Stimulated activated CD8-positive, alpha-beta memory T cell treated with anti-CD3 and anti-CD28 coated beads, Interleukin-15, amount 100 ng/mL, for 4 hours (primary cell): ENCODE data around the gene ARHGEF7.

Experiments
- DNase-seq, 2 donors: peaks; one replicate each; pipeline ENCODE4 v3.0.0-alpha.2; 2020; ENCODE audit warnings: low read depth in 2 of 2

ARHGEF7 gene

DNA sequence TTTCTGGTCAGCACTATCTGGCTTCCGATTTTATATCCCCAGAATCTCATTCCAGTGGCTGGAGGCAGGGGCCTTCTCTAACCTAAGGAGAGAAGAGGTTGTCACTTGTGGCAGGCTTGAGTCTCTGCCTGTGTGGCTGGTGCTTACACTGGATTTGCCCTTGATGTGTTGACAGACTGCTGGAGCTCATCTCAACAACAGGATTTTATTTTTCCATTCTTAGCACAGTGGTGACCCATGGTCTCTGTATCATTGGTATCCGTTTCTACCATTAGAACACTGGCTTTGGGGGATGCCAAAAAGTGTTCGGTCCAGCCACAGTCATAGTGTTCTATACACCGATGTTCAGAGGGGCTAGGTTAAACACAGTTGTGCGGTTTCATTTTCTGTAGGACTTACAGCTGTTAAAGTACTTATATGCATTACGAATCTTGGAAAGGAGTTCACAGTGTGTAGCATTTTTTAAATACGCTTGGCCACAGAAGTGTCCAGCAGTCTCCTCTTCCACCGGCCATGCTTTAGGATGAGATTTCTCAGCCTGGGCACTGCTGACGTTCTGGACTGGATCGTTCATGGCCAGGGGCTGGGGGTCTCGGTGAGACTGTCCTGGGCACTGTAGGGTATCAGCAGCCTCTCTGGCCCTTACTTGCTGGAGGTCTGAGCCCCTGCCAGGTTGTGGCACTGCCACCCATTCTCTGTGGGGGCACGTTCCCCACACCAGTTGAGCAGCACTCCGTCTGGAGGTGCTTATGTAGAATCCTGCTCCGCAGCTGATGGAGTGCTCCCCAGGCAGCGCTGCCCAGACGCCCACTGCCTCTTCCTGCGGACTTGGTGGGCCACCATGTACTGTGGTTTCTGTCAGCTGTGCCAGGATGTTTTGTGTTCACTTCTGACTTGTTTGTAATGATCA, 163.9 kb downstream of the ARHGEF7 start:
- no peak for DNase-seq

DNA sequence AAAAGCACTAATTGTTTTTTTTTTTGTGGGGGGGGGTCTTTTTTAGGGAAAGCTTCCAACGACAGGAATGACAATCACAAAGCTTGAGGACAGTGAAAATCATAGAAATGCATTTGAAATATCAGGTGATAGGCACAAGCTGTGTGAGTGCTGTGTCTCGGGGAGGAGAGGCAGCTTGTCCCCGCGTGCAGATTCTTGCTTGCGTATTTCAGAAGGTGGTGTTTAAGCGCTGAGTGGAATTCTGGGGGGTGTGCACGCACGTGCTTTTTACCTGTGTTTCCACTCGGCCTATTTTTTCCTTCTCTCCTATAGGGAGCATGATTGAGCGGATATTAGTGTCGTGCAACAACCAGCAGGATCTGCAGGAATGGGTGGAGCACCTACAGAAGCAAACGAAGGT, 165.1 kb downstream of the ARHGEF7 start:
- DNase-seq, result no peak

DNA sequence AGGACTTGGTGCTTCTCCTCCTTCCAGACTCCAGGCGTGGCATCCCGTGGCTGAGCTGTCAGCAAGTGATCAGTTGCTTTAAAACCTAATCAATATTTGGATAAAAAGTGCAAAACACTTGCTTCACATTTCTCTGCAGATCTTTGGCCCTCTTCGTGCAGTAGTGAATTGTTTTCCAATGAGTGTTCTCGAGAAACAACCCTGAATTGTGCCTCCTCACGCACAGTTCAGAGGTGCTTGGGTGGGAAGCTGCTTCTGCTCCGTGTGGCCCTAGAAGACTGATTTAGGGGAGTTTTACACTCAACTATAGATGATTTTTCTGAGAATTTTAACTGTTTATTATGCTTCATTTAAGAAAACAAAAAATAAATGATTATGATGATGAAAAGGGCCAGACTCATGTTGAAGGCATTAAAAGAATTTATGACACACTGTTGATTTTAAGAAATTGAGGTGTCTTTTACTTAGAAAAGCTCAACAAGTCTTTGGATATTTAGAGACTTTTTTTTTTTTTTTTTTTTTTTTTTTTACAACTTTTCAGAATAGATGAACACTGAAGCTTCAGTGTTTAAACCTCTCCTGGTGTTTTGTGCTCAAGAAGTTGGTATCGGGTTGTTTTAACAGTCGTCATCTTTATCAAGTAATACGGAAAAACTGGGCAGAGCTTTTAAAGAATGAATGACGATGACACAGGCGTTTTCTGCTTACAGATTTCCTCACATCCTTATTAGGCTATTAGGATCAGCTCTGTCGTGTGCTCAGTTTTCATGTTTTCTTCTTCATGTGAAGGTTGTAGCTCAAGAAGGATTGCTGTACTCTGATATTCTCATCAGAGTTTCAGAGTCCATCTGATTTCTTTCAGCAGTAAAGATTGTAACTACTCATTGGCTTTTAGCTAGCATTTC, 165.8 kb downstream of the ARHGEF7 start:
- DNase-seq, result no peak

DNA sequence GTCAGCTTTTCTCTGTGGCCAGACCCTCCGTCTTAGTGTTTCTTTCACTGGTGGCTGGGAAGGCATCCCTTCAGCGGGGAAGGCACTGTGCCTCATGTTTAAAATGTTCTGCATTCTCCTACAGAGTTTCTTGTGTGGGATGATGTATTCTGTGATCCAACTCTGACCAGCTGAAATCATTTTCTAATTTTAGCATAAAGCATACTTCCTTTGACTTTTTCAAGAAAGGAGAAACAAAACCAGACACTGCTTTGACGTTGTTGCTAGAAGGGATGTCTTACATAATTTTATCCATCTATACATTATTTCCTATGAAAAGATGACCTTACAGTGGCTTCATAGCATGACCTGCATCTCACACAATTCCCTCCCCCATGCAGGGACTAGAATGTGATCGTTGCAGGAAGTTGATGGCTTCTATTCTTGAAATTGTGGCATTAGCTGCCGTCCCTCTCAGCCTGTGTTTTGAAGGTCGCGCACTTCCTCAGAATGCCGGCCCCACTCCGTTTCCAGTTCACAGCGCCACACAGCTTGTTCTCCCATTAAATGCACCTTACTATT, 166.7 kb downstream of the ARHGEF7 start:
- DNase-seq, result no peak

DNA sequence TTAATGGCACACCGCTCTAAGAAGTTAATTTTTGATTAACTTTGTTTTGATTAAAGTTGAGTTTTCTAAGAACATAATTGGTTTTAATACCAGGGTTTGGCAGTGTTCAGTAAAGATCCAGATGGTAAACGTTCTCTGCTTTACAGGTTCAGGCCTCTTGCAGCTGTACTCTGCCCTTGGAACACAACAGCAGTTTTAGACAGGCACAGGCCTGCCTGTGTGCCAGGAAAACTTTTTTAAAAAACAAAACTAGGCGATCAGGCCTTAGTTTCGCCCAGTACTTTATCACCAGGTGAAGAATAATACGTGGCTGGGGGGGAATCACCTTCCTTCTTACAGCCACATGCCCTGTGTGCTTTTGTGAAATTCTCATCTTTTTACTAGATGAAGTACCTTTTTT, 167.3 kb downstream of the ARHGEF7 start:
- no peak for DNase-seq

DNA sequence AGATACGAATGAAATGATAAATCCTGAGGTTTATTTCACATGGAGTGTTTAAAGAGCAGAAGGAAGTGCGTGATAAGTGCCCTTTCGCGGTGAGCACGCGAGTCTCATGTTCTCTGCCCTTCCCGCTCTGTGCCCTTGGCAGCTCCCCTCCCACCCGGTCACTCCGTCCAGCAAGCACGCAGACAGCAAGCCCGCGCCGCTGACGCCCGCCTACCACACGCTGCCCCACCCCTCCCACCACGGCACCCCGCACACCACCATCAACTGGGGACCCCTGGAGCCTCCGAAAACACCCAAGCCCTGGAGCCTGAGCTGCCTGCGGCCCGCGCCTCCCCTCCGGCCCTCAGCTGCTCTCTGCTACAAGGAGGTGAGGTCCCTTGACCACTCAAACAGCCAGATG, 167.9 kb downstream of the ARHGEF7 start:
- no peak for DNase-seq

DNA sequence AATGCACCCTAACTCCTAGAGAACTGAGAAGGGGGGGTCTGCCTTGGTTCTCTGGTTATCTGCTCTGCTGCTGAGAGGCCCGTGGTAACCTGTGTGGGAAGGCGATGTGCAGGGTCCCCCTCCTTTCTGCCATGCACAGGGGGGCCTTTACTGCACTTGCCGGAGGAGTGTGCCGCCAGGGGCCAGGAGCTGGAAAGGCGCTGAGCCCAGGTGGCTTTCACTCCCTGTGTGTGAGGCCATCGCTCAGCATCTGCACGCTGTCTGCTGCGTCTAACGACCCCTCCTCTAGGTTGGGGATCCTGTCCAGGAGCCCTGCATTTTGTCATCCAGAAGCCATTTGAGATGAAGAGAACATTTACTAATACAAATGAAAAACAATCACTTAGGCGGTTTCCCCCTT, 168.3 kb downstream of the ARHGEF7 start:
- DNase-seq, result no peak

DNA sequence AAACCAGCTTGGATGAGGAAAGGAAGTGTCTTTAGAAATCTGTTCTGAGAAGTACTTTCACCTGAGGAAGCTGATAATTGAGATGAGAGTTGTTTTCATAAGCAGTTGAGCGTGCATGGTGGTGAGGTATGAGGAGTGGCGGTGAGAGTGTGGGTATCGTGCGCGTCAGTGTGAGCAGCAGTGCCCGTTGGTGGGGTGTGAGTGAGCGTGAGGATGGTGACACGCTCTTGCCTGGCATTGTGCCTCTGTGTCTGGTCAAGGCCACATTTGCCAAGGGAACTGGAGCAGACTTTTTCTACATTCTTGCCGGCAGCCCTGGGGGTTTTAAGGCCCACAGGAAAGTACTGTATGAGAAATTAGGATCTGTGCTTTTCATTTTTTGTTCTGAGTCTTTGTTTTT, 168.9 kb downstream of the ARHGEF7 start:
- DNase-seq, result no peak

DNA sequence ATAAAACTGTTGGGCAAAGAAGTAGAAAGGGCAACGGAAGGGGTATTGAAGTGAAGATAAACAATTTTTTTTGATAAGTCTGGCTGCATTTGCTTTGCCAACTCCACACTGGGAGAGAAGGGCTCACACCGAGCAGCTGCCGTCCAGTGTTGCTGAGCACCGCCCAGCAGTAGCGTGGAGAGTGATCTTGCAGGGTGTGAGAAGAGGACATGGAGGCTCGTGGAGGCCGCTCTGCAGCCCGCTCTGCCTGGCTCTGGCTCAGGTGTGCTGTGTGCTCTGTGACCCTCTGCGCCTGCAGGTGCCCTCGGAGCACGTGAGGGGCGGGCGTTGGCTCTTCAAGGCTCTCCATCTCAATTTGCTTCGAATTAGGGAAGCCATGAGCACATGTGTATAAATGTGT, 169.5 kb downstream of the ARHGEF7 start:
- no peak for DNase-seq

DNA sequence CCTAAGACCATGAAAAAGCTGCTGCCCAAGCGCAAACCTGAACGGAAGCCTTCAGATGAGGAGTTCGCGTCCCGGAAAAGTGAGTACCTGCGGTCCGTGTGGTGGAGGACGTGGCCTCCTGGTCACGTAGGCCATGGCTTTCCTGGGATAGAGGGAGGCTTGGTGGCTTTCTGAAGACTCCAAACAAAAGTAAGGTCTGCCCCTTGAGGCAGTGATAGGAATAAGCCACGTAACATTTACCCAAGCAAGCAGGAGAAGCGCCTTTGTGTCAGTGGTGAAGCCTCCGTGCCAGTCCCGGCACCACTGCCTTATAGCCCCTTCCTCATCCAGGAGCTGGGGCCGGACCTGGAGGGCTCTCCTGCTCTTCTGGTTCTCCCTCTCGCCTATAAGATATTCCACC, 171.1 kb downstream of the ARHGEF7 start:
- no peak for DNase-seq

DNA sequence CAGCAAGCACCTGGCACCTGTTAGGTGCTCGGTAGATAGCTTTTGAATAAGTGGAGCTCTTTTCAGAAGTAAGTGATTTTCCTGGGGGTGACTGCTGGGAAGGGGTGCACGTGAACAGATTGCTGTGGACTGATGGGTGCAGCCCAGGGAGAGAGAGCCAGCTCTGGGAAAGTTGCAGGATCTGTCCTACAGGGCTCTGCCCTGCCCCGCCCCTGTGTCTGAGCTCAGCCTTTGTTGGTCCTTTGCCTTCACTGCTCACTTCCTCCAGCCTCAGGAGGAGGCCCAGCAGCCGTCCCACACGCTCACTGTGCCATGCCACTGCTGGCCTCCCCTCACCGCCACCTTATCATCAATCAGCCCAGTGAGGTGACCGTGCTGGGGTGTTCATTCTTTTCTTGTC, 171.6 kb downstream of the ARHGEF7 start:
- DNase-seq, result no peak

DNA sequence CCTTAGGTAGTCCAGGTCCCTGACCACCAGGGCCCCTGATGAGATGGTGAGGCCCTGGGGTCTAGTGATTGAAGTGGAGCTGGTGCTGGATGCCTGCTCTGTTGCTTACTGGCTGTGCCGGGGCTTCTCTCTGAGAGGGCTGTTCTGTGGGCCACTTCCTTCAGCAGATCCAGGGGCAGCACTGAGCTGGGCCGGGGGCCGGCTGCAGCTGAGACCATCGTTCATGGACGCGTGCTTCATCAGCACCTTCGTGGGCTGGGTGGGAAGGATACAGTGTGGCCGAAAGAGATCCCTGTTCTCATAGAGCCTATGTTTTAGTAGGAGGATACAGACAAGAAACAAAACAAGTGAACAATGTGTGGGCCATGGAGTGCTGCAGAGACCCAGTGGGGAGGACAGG, 172.1 kb downstream of the ARHGEF7 start:
- DNase-seq, result no peak

DNA sequence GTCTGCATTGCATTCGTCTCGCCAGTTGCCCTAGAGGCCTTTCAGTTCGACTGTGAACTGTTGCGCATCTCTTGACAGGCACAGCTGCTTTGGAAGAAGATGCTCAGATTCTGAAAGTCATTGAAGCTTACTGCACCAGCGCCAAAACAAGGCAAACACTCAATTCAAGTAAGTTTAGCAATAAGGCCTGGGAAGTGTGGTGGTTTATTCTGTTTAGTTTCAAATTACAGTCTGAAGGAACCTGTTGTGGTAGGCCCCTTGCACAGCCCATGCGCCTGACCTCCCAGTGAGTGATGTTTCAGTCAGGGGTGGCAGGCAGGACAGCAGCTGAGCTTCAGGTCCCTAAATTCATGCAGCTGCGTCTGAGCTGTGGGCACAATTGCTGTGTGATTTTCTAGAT, 173.2 kb downstream of the ARHGEF7 start:
- DNase-seq, result no peak

DNA sequence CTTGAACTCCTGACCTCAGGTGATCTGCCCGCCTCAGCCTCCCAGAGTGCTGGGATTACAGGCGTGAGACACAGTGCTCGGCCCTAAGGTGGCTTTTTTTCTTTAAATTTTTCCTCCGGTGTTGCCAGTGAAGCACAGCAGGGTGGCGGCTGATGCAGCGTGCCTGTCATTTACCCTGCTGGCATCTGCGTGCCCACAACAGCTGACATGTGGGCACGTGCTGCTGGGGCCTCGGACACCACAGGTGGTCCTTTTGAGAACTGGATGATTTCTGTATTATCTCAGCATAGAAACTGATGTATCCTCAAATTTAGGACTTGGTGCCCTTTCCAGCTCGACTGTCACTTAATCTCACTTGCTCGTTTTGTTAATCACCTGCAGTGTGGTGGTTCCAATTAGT, 174.1 kb downstream of the ARHGEF7 start:
- DNase-seq, result no peak

DNA sequence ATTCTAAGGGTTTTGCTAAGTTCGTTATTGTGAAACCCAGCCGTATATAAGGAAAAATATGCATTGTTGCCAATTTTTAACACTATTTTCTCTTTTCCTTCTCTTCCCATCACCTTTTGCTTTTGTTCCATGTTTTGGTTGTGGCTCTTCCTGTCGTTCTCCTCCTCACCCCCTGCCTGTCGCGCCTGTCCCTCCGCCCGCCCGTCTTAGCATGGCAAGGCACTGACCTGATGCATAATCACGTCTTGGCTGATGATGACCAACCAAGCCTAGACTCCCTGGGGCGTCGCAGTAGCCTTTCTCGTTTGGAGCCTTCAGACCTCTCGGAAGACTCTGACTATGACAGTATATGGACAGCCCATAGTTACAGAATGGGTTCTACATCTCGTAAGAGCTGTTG, 176.8 kb downstream of the ARHGEF7 start:
- DNase-seq, result no peak

DNA sequence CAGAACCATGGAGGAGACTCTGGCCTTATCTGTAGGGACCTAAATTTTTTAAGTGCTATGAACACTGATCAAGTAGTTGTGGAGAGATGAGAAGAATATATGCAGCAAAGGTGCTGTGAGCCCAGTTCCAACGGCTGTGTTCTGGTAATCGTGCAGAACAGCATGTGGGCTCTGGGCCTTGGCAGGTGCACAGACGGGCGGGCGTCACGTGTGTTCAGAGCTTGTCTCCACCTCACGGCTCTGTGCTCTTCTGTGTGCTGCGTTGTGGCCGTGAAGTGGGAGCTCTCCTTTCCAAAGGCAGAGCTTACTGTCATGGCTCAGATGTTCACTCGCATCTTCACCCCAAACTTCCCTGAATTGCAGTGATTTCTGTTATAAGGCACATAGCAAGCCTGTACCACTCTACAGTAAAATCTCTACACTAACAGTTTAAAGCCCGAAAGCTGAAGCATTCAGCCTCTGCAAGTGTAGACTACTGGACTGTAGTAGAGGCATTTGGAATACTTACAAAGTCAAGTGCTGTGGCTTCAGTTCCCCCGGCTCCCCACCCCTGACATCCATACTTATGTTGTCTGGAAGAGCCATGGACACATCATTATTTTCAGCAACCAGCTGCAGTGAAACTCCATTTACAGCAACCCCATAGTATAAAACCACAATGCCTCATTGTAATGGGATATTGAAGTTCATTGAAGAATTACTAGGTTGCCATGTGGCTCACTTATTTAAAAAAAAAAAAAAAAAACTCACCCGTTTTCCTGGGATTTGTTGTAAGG, 177.8 kb downstream of the ARHGEF7 start:
- no peak for DNase-seq

DNA sequence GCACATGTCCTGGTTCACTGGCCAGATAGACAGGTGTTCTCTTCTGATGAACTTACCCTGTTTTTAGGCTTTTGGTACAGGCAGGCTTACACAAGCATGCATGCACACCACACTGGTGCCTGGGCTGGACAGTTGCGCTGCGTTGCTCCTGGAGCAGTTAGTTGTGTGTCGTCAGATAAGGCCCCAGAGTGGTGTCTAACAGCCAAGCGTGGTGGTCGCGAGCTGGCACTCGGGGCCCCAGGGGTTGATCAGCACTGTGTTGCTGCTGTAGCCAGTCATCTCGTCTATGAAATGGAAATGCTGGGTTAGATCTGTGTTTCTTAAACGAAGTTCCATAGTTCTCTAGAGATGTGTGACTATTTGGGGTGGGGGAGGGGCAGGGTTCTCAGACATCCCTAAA, 180.8 kb downstream of the ARHGEF7 start:
- DNase-seq, result no peak

DNA sequence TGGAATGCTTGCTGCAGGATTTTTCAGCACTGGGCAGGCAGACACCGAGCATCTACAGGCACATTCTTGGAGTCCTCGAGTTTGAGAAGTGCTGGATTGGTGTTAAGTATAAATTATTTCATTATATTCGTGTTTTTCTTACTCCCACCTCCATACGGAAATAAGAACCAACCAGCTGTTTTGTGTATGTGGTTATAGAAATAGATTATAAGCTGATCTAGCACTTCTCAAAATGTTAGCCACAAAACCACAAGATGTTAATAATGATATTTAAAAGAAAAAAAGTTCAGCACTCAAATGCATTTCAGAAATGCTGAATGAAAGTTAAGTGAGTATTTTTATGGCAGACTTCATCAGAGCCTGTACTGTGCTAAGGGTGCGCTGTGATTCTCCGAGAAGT, 181.3 kb downstream of the ARHGEF7 start:
- DNase-seq, result no peak

DNA sequence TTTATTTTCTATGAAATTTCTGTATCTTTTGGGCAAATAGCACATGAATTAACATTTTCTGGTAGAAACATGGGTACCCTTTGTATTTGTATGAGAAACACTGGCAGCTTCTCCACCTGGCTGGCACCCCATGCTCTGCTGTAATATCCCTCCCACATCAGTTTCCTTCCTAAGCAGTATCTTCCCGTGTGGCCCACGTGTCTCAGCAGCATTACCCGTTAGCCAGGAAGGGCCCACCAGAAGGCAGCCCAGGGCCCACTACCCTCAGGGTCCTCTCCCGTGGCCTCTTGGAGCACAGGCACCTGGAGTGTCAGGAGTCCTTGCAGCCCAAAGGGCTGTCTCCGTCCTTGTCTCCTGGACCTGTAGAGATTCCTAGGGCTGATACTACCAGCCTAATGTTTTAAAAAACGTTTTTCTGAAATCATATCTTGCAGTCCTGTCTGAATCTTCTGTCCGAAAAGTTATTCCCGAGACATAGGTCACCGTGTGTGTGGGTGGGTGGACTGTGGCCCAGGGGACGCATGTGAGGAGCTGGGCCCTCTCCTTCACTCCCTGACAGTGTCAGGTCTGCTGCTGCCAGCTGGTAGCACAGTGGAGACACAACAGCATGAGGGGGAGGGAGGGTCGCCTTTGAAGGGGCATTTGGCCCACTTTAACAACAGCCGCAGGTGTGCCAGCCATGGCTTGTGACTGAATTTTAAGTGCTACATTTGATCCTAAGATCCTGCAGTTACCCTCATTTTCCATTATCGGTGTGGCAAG, 183.3 kb downstream of the ARHGEF7 start:
- no peak for DNase-seq

DNA sequence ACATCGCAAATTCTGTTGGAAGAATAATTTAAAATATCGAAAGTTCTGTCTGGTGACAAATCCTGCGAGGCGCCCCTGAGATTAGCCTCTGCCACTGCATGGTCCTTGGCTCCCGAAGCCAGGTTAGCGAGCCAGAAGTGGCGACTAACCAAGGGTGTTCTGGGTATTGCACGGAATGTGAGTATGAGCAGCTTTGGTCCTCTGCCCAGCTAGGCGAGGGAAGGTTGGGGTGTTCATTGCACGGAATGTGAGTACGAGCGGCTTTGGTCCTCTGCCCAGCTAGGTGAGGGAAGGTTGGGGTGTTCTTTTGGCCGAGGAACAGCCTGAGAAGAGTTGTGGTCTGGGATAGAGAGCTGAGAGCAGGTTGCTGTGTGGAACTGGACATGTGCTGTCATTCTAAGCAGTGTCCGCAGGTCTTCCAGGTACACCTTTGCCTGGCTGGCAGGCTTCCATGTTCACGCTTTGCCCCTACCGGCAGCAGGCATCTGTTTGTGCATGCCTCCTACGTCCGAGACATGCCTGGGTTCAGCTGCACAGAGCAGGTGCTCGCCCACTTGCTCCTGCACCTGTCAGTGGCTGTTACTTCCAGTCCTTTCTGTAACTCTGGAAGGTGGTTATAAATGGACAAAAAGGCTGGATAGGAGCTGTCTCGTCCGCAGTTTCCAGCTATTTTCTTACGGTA, 187.1 kb downstream of the ARHGEF7 start:
- DNase-seq, result no peak
